Neuron (in vitro differentiated cells): ENCODE data around the gene CEP126.
"Not testable (repeated sequence)": the region's sequence is repeated elsewhere in the genome, so short reads cannot be mapped to it uniquely, and the experiment has no call there.

Source experiments
- H2AFZ ChIP-seq: one replicate; pipeline ENCODE4 v1.6.1; 2013; ENCODE audit warnings: low read depth, mild to moderate bottlenecking, inconsistent platforms, low read length, moderate library complexity
- H3K27me3 ChIP-seq: one replicate; pipeline ENCODE4 v1.6.1; 2013; ENCODE audit warnings: low read length; ENCODE audit not compliant: insufficient read depth
- H3K36me3 ChIP-seq: one replicate; pipeline ENCODE4 v1.6.1; 2013; ENCODE audit warnings: low read length; ENCODE audit not compliant: insufficient read depth
- H3K4me1 ChIP-seq: one replicate; pipeline ENCODE4 v1.6.1; 2013; ENCODE audit warnings: low read length; ENCODE audit not compliant: insufficient read depth
- H3K4me3 ChIP-seq: 2 replicates; pipeline ENCODE4 v1.5.1; 2013; ENCODE audit warnings: mild to moderate bottlenecking, low read length, moderate library complexity
- H3K9me3 ChIP-seq: one replicate; pipeline ENCODE4 v1.6.1; 2013; ENCODE audit warnings: low read length

The CEP126 gene

DNA sequence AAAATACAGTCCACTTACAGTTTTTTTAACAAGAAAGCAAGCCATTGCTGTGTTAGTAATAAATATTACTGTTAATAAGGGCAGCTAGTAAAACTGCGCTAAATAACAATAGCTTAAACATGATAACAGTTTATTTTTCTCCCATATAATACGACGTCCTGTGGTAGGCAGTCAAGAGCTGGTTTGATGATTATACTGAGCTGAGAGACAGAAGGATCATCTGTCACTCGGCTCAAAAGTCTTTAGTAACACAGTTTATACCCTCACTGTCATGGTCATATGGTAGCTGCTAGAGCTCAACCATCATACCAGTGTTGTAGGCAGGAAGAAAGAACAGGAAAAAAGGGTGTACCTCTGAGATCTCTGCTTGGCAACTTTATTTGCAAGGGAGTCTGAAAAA, 30.6 kb downstream of the CEP126 start:
- H3K9me3 ChIP-seq: no peaks in the 10 kb centered on the region
- H3K36me3 ChIP-seq: no peaks in the 10 kb centered on the region
- no peaks in the 10 kb centered on the region for H3K27me3 ChIP-seq
- H2AFZ ChIP-seq: no peak overlapping the region
- H3K4me3 ChIP-seq: no peak overlapping the region
- H3K4me1 ChIP-seq: peaks cover 3% of the 10 kb centered on the region

DNA sequence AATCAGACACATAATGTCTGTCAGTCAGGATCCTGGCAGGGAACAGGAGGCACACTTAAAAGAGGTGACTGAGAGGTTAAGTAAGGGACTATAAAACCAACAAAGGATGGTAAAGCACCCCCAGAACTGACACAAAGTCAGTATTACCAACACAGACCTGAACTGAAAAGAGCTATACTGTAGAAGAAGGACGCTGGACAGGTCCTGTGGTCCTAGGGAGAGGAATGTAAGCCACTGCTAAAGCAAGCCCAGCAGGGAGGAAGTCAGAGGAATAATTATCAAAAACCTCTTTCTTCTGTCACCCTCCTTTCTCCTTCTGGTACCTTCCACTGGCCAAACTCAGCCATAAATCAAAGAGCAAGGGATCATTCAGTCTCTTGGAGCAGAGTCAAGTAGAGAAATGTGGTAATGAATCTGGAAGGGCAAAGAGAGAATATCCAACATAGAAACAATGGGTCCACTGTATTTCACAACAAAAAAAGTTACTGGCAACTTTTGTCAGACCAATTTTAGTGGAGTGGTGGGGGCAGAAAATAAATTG, 34.9 kb downstream of the CEP126 start:
- Histone ChIP-seq H3K36me3 (no peaks in the 10 kb centered on the region), H3K4me1 (peaks cover 3% of the 10 kb centered on the region), H3K27me3 (no peaks in the 10 kb centered on the region), H3K4me3 (no peak overlapping the region), H3K9me3 (no peaks in the 10 kb centered on the region), H2AFZ (no peak overlapping the region)

DNA sequence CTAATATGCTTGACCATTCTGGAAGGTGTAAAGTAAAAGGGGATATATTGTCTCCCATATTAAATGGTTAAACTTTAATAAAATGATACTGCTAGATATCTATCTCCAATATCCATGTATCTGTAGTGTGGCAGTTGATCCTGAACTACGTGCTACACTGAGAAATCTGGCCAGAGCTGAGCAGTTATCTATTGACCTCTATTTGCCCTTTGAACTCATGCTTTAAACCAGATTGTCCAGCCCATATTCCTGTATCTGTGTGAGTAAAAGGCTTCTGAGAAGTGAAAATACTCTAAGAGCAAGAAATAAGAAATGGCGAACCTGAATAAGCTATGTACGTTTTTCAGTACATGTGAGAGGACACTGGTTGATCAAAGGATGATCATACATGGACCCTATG, 40.5 kb downstream of the CEP126 start:
- no peaks in the 10 kb centered on the region for H3K36me3 ChIP-seq
- H2AFZ ChIP-seq: no peak overlapping the region
- H3K4me1 ChIP-seq: no peaks in the 10 kb centered on the region
- H3K4me3 ChIP-seq: no peak overlapping the region
- no peaks in the 10 kb centered on the region for H3K9me3 ChIP-seq
- H3K27me3 ChIP-seq: no peaks in the 10 kb centered on the region

DNA sequence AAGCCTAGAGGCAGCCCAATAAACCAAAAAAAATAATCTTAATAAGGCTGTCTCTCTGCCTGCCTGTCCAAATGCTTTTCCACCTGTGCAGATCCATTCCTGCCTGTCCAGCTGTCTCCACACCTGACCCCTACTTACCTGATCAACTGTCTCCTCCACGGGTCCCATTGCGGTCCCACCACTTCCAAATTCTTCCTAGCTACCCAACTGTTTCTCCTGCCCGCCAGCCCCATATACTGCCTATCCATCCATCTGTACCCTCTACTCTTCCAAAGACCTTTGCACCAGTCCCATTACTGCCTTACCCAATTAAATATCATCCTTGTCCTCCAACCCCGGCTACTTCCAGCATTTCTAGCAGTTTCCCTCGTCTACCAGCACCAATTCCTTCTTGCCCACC, 40.9 kb downstream of the CEP126 start:
- H3K4me1 ChIP-seq: no peaks in the 10 kb centered on the region
- no peak overlapping the region for H3K4me3 ChIP-seq
- no peaks in the 10 kb centered on the region for H3K9me3 ChIP-seq
- H3K27me3 ChIP-seq: no peaks in the 10 kb centered on the region
- H3K36me3 ChIP-seq: no peaks in the 10 kb centered on the region
- no peak overlapping the region for H2AFZ ChIP-seq

DNA sequence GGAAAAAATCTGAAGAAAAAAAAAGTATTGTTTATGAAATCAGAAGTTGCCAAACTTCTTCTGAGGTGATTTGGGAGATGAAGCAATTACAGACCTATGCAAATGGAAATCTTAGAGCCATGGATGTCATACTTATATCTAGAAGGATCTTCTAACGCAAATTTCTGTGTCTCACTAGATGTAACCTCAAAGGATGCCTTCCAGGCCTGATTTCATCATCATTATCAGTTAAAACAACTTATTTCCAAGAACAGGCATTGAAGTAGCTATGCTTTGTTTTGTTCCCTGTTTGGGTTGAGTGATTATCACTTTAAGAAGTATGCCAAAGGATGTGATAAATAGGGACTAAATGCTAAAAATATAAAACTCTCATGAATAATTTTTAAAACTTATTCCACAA, 45.4 kb downstream of the CEP126 start:
- no peak overlapping the region for H2AFZ ChIP-seq
- no peaks in the 10 kb centered on the region for H3K4me1 ChIP-seq
- no peak overlapping the region for H3K4me3 ChIP-seq
- no peaks in the 10 kb centered on the region for H3K9me3 ChIP-seq
- H3K27me3 ChIP-seq: no peaks in the 10 kb centered on the region
- no peaks in the 10 kb centered on the region for H3K36me3 ChIP-seq

DNA sequence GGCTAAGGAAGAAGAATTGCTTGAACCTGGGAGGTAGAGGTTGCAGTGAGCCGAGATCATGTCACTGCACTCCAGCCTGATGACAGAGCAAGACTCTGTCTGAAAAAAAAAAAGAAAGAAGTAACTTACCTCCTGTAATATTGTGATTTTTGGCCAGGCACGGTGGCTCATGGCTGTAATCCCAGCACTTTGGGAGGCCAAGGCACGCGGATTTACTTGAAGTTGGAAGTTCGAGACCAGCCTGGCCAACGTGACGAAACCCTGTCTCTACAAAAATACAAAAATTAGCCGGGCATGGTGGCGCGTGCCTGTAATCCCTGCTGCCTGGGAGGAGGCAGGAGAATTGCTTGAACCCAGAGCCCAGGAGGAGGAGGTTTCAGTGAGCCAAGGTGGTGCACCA, 49.4 kb downstream of the CEP126 start:
- H3K36me3 ChIP-seq, H3K4me1 ChIP-seq, H2AFZ ChIP-seq, H3K27me3 ChIP-seq, H3K4me3 ChIP-seq, H3K9me3 ChIP-seq: not testable (repeated sequence)

DNA sequence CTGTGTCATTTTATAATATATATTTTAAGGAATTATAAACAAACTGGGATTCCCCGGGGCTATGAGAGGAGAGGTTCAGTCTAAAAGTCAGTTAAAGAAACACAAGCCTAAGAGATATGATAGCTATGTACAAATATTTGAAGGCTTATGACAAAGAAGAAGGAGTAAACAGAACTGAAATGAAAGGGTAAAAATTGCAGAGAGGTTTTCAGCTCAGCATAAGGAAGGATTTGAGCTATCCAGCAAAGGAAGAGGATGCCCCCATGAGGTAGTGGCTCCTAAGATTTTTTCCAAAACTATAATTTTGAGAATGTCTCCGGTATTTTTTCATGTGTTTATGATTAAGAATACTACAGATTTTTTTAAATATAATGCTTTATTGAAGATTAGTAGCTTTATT, 59.4 kb downstream of the CEP126 start:
- H3K27me3 ChIP-seq: no peaks in the 10 kb centered on the region
- no peaks in the 10 kb centered on the region for H3K9me3 ChIP-seq
- H3K4me1 ChIP-seq: no peaks in the 10 kb centered on the region
- H3K36me3 ChIP-seq: no peaks in the 10 kb centered on the region
- no peak overlapping the region for H3K4me3 ChIP-seq
- H2AFZ ChIP-seq: no peak overlapping the region

DNA sequence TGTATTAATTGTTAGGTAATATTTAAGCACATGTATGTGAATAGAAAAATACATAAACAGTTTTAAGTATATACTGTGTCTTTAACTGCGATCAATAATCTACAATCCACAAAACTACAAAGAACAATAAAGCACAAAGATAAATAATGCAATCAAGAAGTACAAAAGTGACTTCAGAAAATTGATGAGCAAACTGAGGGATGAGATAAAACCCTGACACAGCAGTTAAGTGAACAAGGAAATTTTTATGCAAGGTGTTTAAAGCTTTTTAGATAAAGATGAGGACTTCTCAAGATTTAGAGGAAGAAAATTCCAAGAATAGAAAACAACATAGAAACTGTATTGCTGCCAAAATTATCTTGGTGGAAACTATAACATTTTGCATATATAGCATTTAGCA, 60.0 kb downstream of the CEP126 start:
- no peaks in the 10 kb centered on the region for H3K27me3 ChIP-seq
- no peaks in the 10 kb centered on the region for H3K4me1 ChIP-seq
- H3K4me3 ChIP-seq: no peak overlapping the region
- H3K36me3 ChIP-seq: no peaks in the 10 kb centered on the region
- H3K9me3 ChIP-seq: no peaks in the 10 kb centered on the region
- no peak overlapping the region for H2AFZ ChIP-seq

DNA sequence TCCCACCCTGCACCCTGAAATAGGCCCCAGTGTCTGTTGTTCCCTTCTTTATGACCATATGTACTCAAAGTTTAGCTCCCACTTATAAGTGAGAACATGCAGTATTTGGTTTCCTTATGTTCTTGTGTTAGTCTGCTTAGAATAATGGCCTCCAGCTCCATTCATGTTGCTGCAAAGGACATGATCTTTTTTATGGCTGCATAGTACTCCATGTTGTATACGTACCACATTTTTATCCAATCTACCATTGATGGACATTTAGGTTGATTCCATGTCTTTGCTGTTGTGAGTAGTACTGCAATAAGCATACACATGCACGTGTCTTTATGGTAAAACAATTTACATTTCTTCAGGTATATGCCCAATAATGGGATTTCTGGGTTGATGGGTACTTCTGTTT, 60.9 kb downstream of the CEP126 start:
- no peaks in the 10 kb centered on the region for H3K4me1 ChIP-seq
- H3K36me3 ChIP-seq: no peaks in the 10 kb centered on the region
- no peak overlapping the region for H2AFZ ChIP-seq
- no peaks in the 10 kb centered on the region for H3K9me3 ChIP-seq
- H3K27me3 ChIP-seq: no peaks in the 10 kb centered on the region
- H3K4me3 ChIP-seq: no peak overlapping the region

DNA sequence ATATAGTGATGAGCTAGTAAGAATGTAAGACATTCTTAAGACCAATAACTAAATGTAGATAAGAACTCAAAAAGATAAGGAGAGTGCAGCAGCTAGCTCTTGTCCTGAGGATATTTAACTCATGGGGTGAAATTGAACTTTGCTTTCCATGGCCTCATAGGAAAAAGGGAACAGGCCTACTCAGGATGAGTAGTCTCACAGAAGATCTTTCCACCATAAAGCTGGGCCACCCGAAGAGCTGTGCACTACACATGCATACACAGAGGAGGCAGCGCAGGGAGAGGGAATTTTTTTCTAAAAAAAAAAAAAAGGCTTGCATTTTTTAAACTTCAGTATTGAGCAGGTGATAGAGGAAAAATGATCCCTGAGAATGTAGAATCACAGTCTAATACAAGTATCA, 72.6 kb downstream of the CEP126 start:
- H3K9me3 ChIP-seq: no peaks in the 10 kb centered on the region
- H3K27me3 ChIP-seq: no peaks in the 10 kb centered on the region
- no peak overlapping the region for H2AFZ ChIP-seq
- no peak overlapping the region for H3K4me3 ChIP-seq
- H3K4me1 ChIP-seq: no peaks in the 10 kb centered on the region
- H3K36me3 ChIP-seq: no peaks in the 10 kb centered on the region

DNA sequence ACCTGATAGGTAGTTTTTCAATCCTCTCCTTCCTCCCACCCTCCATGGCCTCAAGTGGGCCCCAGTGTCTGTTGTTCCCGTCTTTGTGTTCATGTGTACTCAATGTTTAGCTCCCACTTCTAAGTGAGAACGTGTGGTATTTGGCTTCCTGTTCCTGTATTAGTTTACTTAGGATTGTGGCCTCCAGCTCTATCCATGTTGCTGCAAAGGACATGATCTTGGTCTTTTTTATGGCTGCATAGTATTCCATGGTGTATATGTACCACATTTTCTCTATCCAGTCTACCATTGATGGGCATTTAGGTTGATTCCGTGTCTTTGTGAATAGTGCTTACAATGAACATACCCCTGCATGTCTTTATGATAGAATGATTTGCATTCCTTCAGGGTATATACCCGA, 78.4 kb downstream of the CEP126 start:
- no peaks in the 10 kb centered on the region for H3K27me3 ChIP-seq
- no peak overlapping the region for H3K4me3 ChIP-seq

DNA sequence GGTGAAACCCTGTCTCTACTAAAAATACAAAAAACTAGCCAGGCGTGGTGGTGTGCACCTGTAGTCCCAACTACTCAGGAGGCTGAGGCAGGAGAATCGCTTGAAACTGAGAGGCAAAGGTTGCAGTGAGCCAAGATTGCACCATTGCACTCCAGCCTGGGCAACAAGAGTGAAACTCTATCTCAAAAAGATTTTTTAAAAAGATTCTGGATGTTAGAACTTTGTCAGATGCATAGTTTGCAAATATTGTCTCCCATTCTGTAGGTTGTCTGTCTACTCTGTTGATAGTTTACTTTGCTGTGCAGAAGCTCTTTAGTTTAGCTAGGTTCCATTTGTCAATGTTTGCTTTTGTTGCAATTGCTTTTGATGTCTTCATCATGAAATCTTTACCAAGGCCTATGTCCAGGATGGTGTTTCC, 79.3 kb downstream of the CEP126 start:
- H3K9me3 ChIP-seq, H3K4me1 ChIP-seq, H3K27me3 ChIP-seq, H2AFZ ChIP-seq, H3K4me3 ChIP-seq, H3K36me3 ChIP-seq: not testable (repeated sequence)

More for the DNA sequence above, 78.4 kb downstream of the CEP126 start:
- Histone ChIP-seq H3K36me3 (no peaks in the 10 kb centered on the region), H3K4me1 (no peaks in the 10 kb centered on the region), H3K9me3 (no peaks in the 10 kb centered on the region), H2AFZ (no peak overlapping the region)

DNA sequence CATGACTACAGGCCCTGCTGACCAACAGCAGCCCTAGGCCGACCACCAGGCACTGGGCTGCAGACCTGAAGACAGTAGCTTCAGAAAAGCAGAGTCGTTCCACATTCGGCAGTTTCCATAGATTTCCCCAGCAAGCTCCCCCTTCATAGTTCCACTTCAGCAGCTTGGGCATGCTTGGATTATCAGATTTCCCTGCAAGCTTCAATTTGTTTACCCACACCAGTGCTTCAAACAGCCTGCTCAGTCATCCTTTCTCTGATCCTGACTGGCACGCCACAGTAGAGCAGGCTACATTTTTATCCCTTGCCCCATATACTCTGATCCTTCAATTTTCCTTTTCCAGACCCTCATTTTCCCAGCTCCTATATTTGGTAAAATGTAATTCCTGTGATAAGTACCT, 81.3 kb downstream of the CEP126 start:
- H3K9me3 ChIP-seq: no peaks in the 10 kb centered on the region
- no peaks in the 10 kb centered on the region for H3K27me3 ChIP-seq
- no peak overlapping the region for H3K4me3 ChIP-seq
- no peaks in the 10 kb centered on the region for H3K36me3 ChIP-seq
- no peaks in the 10 kb centered on the region for H3K4me1 ChIP-seq
- H2AFZ ChIP-seq: no peak overlapping the region

DNA sequence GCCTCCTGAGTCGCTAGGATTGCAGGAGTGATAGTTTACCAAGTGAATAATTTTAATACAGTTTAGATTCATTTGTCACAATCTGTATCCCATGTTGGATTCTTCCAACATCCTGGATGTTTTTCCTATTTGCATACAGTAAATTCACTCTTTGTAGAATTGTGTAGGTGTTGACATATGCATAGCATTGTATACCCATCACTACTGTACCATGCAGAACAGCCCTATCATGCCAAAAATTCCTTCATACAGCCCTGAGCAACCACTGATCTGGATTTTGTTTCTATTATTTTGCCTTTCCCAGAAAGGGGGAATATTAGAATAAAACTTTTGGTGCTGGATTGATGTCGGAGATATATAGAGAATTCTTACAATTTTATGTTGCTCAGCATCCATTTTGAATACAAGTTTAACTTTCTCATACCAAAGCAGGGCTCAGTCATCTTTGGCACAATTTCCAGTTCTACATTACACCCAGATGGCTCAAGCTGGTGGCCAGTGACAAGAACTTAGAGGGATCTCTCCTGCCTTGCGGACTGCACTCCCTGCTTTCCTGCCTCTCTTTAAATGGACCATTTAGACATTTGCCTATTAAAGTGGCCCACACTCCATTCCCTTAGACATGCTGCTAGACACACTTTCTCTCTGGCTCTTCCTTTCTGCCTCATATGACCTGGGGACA, 87.0 kb downstream of the CEP126 start:
- Histone ChIP-seq H3K4me3 (no peak overlapping the region), H3K9me3 (no peaks in the 10 kb centered on the region), H3K27me3 (no peaks in the 10 kb centered on the region), H3K4me1 (no peaks in the 10 kb centered on the region), H2AFZ (no peak overlapping the region), H3K36me3 (no peaks in the 10 kb centered on the region)
